ENCODE data around the gene SEPTIN8. TPM values are rescaled to one million over a fixed set of nuclear protein-coding genes. Genes with fewer than 3 reads are reported as not detected.

SEPTIN8 gene
- total and polyA plus RNA-seq, 2 donors (not counting 1 experiment from before 2014, with no cell fraction given), result 4.0 to 5.9 TPM

DNA sequence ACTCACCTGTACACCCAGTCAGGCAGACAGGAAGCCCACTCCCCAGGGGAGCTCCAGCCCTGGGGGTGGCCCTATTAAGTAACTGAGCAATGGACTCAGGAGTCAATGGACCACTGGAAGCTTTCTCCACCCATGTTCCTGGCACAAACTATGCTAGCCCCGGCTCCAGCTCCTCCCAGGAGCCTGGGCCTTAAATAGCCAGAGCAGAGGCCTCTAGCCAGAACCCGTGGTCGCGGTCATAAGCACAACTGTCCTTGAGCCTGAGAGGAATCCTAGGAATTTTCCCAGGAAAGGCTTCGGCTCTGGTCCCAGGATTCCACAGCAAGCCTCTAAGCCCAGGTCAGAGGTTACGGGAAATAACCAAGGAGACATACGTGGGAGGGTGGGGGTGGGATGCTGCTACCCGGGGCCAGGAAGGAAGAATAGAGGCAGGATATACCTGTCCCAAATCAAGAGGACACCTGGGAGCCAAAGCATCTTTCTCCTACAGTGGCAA, 5.5 kb downstream of the SEPTIN8 start:
- POLR2A ChIA-PET, result no interaction called here

DNA sequence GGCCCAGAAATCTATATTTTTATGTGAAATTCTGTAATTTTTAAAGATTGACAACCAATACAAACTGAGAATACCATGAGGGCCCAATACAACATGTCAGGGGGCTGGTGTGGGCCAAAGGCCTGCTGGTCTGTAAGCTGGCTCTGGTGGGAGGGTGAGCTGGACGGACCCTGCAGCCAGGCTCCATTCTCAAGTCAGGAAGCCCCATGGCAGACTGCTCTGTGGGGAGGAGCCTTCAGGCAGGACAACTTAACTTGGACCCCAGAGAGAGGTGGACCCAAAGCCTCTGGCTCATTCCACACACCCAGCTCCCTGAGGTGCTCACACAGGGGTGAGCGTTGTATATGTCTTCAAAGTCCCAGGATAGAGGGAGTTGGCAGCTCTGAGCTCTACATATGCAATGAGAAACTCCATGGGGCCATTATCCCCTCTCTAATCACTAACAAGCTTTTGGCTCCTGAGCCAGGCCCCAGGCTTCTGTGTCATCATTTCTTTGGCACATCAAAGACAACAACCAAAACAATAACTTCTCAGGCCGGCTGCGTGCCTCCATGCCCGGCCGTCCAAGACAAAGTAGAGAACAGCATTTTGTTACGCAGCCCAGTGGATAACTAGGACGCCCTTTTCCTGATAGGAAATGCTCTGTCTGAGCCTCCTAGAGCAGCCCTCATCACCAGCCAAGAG, 6.4 kb downstream of the SEPTIN8 start:
- Histone ChIP-seq H3K27ac (ENCODE audit: low read length in 2 of 2) (no peak overlapping the region), H3K4me2 (replicated peaks; ENCODE audit: low read depth, low read length, poor library complexity, severe bottlenecking) (no peak overlapping the region), H3K4me3 (ENCODE audit: control extremely low read depth in 1 of 5, extremely low read depth in 1 of 5, insufficient read depth in 1 of 5, low read depth in 2 of 5, low read length in 4 of 5) (no peak overlapping the region), H3K36me3 (replicated peaks in 1 of 2; ENCODE audit: control extremely low read depth in 1 of 2, control insufficient read depth in 1 of 2, extremely low read depth in 1 of 2, insufficient read depth in 2 of 2, low read length in 1 of 2) (no peaks in the 10 kb centered on the region), H4K20me1 (ENCODE audit: control insufficient read depth, insufficient read depth, low read length, poor library complexity, severe bottlenecking) (no peaks in the 10 kb centered on the region), H3K4me1 (ENCODE audit: control insufficient read depth in 2 of 2, insufficient read depth in 2 of 2, low read length in 2 of 2) (no peaks in the 10 kb centered on the region), H3K79me2 (ENCODE audit: control insufficient read depth, insufficient read depth, low read length) (no peaks in the 10 kb centered on the region), H3K9me3 (ENCODE audit: control extremely low read depth in 1 of 3, control insufficient read depth in 2 of 3, insufficient read depth in 1 of 3, low read length in 2 of 3) (no peaks in the 10 kb centered on the region), H2AFZ (ENCODE audit: insufficient read depth, low read depth, low read length, poor library complexity, severe bottlenecking) (no peak overlapping the region), H3K9ac (ENCODE audit: low read length) (no peak overlapping the region), H3K27me3 (replicated peaks in 1 of 4; ENCODE audit: control extremely low read depth in 1 of 4, control insufficient read depth in 3 of 4, insufficient read depth in 4 of 4, low read length in 3 of 4) (peaks cover 0 to 5% (median 0%) of the 10 kb centered on the region in 4 experiments)
- TF ChIP-seq, protein P1, sequence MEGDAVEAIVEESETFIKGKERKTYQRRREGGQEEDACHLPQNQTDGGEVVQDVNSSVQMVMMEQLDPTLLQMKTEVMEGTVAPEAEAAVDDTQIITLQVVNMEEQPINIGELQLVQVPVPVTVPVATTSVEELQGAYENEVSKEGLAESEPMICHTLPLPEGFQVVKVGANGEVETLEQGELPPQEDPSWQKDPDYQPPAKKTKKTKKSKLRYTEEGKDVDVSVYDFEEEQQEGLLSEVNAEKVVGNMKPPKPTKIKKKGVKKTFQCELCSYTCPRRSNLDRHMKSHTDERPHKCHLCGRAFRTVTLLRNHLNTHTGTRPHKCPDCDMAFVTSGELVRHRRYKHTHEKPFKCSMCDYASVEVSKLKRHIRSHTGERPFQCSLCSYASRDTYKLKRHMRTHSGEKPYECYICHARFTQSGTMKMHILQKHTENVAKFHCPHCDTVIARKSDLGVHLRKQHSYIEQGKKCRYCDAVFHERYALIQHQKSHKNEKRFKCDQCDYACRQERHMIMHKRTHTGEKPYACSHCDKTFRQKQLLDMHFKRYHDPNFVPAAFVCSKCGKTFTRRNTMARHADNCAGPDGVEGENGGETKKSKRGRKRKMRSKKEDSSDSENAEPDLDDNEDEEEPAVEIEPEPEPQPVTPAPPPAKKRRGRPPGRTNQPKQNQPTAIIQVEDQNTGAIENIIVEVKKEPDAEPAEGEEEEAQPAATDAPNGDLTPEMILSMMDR (IDR thresholded peaks at IDR 0.05), result no peak
- no peak for TF ChIP-seq EZH2 (IDR thresholded peaks at IDR 0.05; ENCODE audit: borderline replicate concordance, insufficient read depth, low read depth, low read length, poor library complexity, severe bottlenecking)
- ChIA-PET POLR2A (no interaction called here), CTCF (no interaction called here)
- WGBS (ENCODE audit: insufficient coverage), result 97% methylated on average over 8 of the region's 8 CpGs
- peaks cover 4% of the 10 kb centered on the region for H3K27me3 Mint-ChIP-seq
- ATAC-seq (ENCODE audit: low read depth) (no peak), DNase-seq (no peak)
- H3K27ac Mint-ChIP-seq, result no peak overlapping the region
- H3K4me1 Mint-ChIP-seq, result no peaks in the 10 kb centered on the region
- H3K9me3 Mint-ChIP-seq (ENCODE audit: insufficient read depth), result no peaks in the 10 kb centered on the region
- intact Hi-C loops (cut with micrococcal nuclease), result no loop called here
- H3K4me3 Mint-ChIP-seq, result no peak overlapping the region

More for the DNA sequence above, 5.5 kb downstream of the SEPTIN8 start:
- no peak overlapping the region for H3K4me2 ChIP-seq (replicated peaks; ENCODE audit: low read depth, low read length, poor library complexity, severe bottlenecking)
- DNase-seq (no peak), ATAC-seq (ENCODE audit: low read depth) (no peak)
- H2AFZ ChIP-seq (ENCODE audit: insufficient read depth, low read depth, low read length, poor library complexity, severe bottlenecking), result no peak overlapping the region
- H3K4me1 ChIP-seq (ENCODE audit: control insufficient read depth in 2 of 2, insufficient read depth in 2 of 2, low read length in 2 of 2), result peaks cover 5% of the 10 kb centered on the region in 2 donors
- no peak overlapping the region for H3K27ac ChIP-seq (ENCODE audit: low read length in 2 of 2)
- Mint-ChIP-seq H3K4me1 (no peaks in the 10 kb centered on the region), H3K4me3 (no peak overlapping the region), H3K27me3 (peaks cover 4% of the 10 kb centered on the region), H3K9me3 (ENCODE audit: insufficient read depth) (no peaks in the 10 kb centered on the region), H3K27ac (no peak overlapping the region)
- peaks cover 0 to 10% (median 1%) of the 10 kb centered on the region in 4 experiments for H3K27me3 ChIP-seq (replicated peaks in 1 of 4; ENCODE audit: control extremely low read depth in 1 of 4, control insufficient read depth in 3 of 4, insufficient read depth in 4 of 4, low read length in 3 of 4)
- H3K4me3 ChIP-seq (ENCODE audit: control extremely low read depth in 1 of 5, extremely low read depth in 1 of 5, insufficient read depth in 1 of 5, low read depth in 2 of 5, low read length in 4 of 5), result no peak overlapping the region
- WGBS (ENCODE audit: insufficient coverage), result 94% methylated on average over 8 of the region's 8 CpGs
- no peaks in the 10 kb centered on the region for H3K9me3 ChIP-seq (ENCODE audit: control extremely low read depth in 1 of 3, control insufficient read depth in 2 of 3, insufficient read depth in 1 of 3, low read length in 2 of 3)
- H3K79me2 ChIP-seq (ENCODE audit: control insufficient read depth, insufficient read depth, low read length), result no peaks in the 10 kb centered on the region
- CTCF ChIA-PET, result no interaction called here
- intact Hi-C loops (cut with micrococcal nuclease), result no loop called here
- H3K9ac ChIP-seq (ENCODE audit: low read length), result no peak overlapping the region
- no peak for TF ChIP-seq EZH2 (IDR thresholded peaks at IDR 0.05; ENCODE audit: borderline replicate concordance, insufficient read depth, low read depth, low read length, poor library complexity, severe bottlenecking)
- TF ChIP-seq, protein P1 (IDR thresholded peaks at IDR 0.05), result no peak
- H4K20me1 ChIP-seq (ENCODE audit: control insufficient read depth, insufficient read depth, low read length, poor library complexity, severe bottlenecking), result no peaks in the 10 kb centered on the region
- H3K36me3 ChIP-seq (replicated peaks in 1 of 2; ENCODE audit: control extremely low read depth in 1 of 2, control insufficient read depth in 1 of 2, extremely low read depth in 1 of 2, insufficient read depth in 2 of 2, low read length in 1 of 2), result no peaks in the 10 kb centered on the region
